SJCRH30 (cell line): Measurements from ENCODE around the gene ARF6. TPM values are rescaled to one million over a fixed set of nuclear protein-coding genes. Genes with fewer than 3 reads are reported as not detected.
"Not testable (repeated sequence)": the region's sequence is repeated elsewhere in the genome, so short reads cannot be mapped to it uniquely, and the experiment has no call there.

Source experiments
- DNase-seq, 2 experiments: peaks; one replicate each; pipeline ENCODE4 v3.0.0-alpha.2; 2015 to 2020
- H3K27ac ChIP-seq: fragments of 250-450 bp; sonication (Bioruptor Pico); 2 replicates; pipeline ENCODE4 v1.5.1; 2020; ENCODE audit warnings: mild to moderate bottlenecking, moderate library complexity
- H3K27me3 ChIP-seq: fragments of 250-450 bp; sonication (Bioruptor Pico); 2 replicates; pipeline ENCODE4 v1.5.1; 2020; ENCODE audit warnings: mild to moderate bottlenecking, moderate library complexity
- H3K36me3 ChIP-seq: fragments of 250-450 bp; sonication (Bioruptor Pico); 2 replicates; pipeline ENCODE4 v1.5.1; 2020; ENCODE audit warnings: mild to moderate bottlenecking, moderate library complexity
- H3K4me1 ChIP-seq: fragments of 250-450 bp; sonication (Bioruptor Pico); 2 replicates; pipeline ENCODE4 v1.5.1; 2020; ENCODE audit warnings: mild to moderate bottlenecking, moderate library complexity
- H3K4me3 ChIP-seq: fragments of 250-450 bp; sonication (Bioruptor Pico); 2 replicates; pipeline ENCODE4 v1.5.1; 2020; ENCODE audit warnings: mild to moderate bottlenecking, moderate library complexity
- H3K9me3 ChIP-seq: fragments of 250-450 bp; sonication (Bioruptor Pico); replicated peaks from 2 replicates; pipeline ENCODE4 v1.5.1; 2020; ENCODE audit warnings: mild to moderate bottlenecking, moderate library complexity
- total RNA-seq: library from RNA; depleted of rRNA; stranded (reverse); fragments of >200 nt; shearing (Covaris generic); gene quantifications from 2 replicates; pipeline ENCODE4 v1.2.3, GENCODE V29; 2014

The ARF6 gene
- total RNA-seq, 1 experiment from 2014 or later: 35.7 TPM

- H3K4me1 ChIP-seq: peaks cover 5% of the 10 kb centered on the region; the same call in 1 of the 2 replicates
- peaks cover 20% of the 10 kb centered on the region for H3K36me3 ChIP-seq
- DNase-seq: peak; percentile 57 to 78
- peak overlapping the region; percentile 90 for H3K27ac ChIP-seq
- peak overlapping the region; percentile 93 for H3K4me3 ChIP-seq
- no peaks in the 10 kb centered on the region for H3K27me3 ChIP-seq
- no peaks in the 10 kb centered on the region for H3K9me3 ChIP-seq
Observed at GRCh38 chr14:49892301-49892635, 614 bp upstream of the ARF6 start.

- H3K9me3 ChIP-seq: no peaks in the 10 kb centered on the region
- peak overlapping the region; percentile 93 for H3K4me3 ChIP-seq
- peak overlapping the region; percentile 90 for H3K27ac ChIP-seq
- peak; percentile 12 to 25 for DNase-seq
- H3K4me1 ChIP-seq: peaks cover 5% of the 10 kb centered on the region; the same call in 1 of the 2 replicates
- H3K27me3 ChIP-seq: no peaks in the 10 kb centered on the region
- H3K36me3 ChIP-seq: peaks cover 22% of the 10 kb centered on the region
Observed at GRCh38 chr14:49893309-49894213, 679 bp downstream of the ARF6 start.

GRCh38 chr14:49894214-49895107 lies 1.6 kb downstream of the ARF6 start:
- not testable (repeated sequence) for H3K9me3 ChIP-seq, DNase-seq, H3K4me1 ChIP-seq, H3K27ac ChIP-seq, H3K27me3 ChIP-seq
- peak overlapping the region; percentile 93 for H3K4me3 ChIP-seq
- peaks cover 23% of the 10 kb centered on the region for H3K36me3 ChIP-seq

GRCh38 chr14:49895480-49895879 lies 2.6 kb downstream of the ARF6 start:
- H3K9me3 ChIP-seq: no peaks in the 10 kb centered on the region
- no peaks in the 10 kb centered on the region for H3K27me3 ChIP-seq
- H3K36me3 ChIP-seq: peaks cover 24% of the 10 kb centered on the region
- H3K27ac ChIP-seq: no peak overlapping the region
- H3K4me1 ChIP-seq: peaks cover 5% of the 10 kb centered on the region; the same call in 1 of the 2 replicates
- DNase-seq: no peak
- H3K4me3 ChIP-seq: peak overlapping the region; percentile 93

- H3K27me3 ChIP-seq, DNase-seq, H3K4me3 ChIP-seq, H3K27ac ChIP-seq, H3K9me3 ChIP-seq, H3K4me1 ChIP-seq: not testable (repeated sequence)
- peaks cover 24% of the 10 kb centered on the region for H3K36me3 ChIP-seq
Observed at GRCh38 chr14:49896272-49896671, 3.4 kb downstream of the ARF6 start.

- no peak overlapping the region for H3K27ac ChIP-seq
- peaks cover 24% of the 10 kb centered on the region for H3K36me3 ChIP-seq
Observed at GRCh38 chr14:49896966-49897365, 4.1 kb downstream of the ARF6 start.

GRCh38 chr14:49897414-49897813 lies 4.5 kb downstream of the ARF6 start:
- Histone ChIP-seq H3K9me3 (no peaks in the 10 kb centered on the region), H3K27ac (no peak overlapping the region), H3K36me3 (peaks cover 24% of the 10 kb centered on the region), H3K4me1 (no peaks in the 10 kb centered on the region), H3K27me3 (no peaks in the 10 kb centered on the region), H3K4me3 (no peak overlapping the region)
- no peak for DNase-seq

More at GRCh38 chr14:49896966-49897365, 4.1 kb downstream of the ARF6 start:
- H3K4me3 ChIP-seq: no peak overlapping the region
- no peaks in the 10 kb centered on the region for H3K4me1 ChIP-seq
- H3K9me3 ChIP-seq: no peaks in the 10 kb centered on the region
- H3K27me3 ChIP-seq: no peaks in the 10 kb centered on the region
- no peak for DNase-seq

- Histone ChIP-seq H3K27me3 (no peaks in the 10 kb centered on the region), H3K4me1 (no peaks in the 10 kb centered on the region), H3K9me3 (no peaks in the 10 kb centered on the region), H3K36me3 (peaks cover 24% of the 10 kb centered on the region), H3K4me3 (no peak overlapping the region), H3K27ac (no peak overlapping the region)
- DNase-seq: no peak
Observed at GRCh38 chr14:49897965-49898364, 5.1 kb downstream of the ARF6 start.

GRCh38 chr14:49898485-49898884 lies 5.6 kb downstream of the ARF6 start:
- no peaks in the 10 kb centered on the region for H3K4me1 ChIP-seq
- no peak overlapping the region for H3K4me3 ChIP-seq
- H3K36me3 ChIP-seq: peaks cover 24% of the 10 kb centered on the region
- no peaks in the 10 kb centered on the region for H3K9me3 ChIP-seq
- no peak for DNase-seq
- no peak overlapping the region for H3K27ac ChIP-seq
- H3K27me3 ChIP-seq: no peaks in the 10 kb centered on the region

- no peaks in the 10 kb centered on the region for H3K9me3 ChIP-seq
- DNase-seq: no peak
- H3K4me1 ChIP-seq: no peaks in the 10 kb centered on the region
- no peak overlapping the region for H3K4me3 ChIP-seq
- no peak overlapping the region for H3K27ac ChIP-seq
- H3K36me3 ChIP-seq: peaks cover 10% of the 10 kb centered on the region
- H3K27me3 ChIP-seq: no peaks in the 10 kb centered on the region
Observed at GRCh38 chr14:49900973-49901372, 8.1 kb downstream of the ARF6 start.

GRCh38 chr14:49902679-49903246 lies 9.9 kb downstream of the ARF6 start:
- not testable (repeated sequence) for H3K4me1 ChIP-seq, H3K36me3 ChIP-seq, DNase-seq, H3K9me3 ChIP-seq, H3K27ac ChIP-seq, H3K4me3 ChIP-seq, H3K27me3 ChIP-seq

GRCh38 chr14:49904270-49904669 lies 11.4 kb downstream of the ARF6 start:
- Histone ChIP-seq H3K4me1 (0 out of 2 replicates have a peak, but pooled peaks cover 5% of the 10 kb centered on the region), H3K9me3 (no peaks in the 10 kb centered on the region), H3K27me3 (no peaks in the 10 kb centered on the region), H3K36me3 (0 out of 2 replicates have a peak, but pooled peaks cover 2% of the 10 kb centered on the region), H3K4me3 (no peak overlapping the region), H3K27ac (no peak overlapping the region)
- no peak for DNase-seq

- Histone ChIP-seq H3K4me3 (no peak overlapping the region), H3K9me3 (no peaks in the 10 kb centered on the region), H3K27me3 (no peaks in the 10 kb centered on the region), H3K36me3 (no peaks in the 10 kb centered on the region), H3K27ac (no peak overlapping the region), H3K4me1 (0 out of 2 replicates have a peak, but pooled peaks cover 5% of the 10 kb centered on the region)
- DNase-seq: no peak
Observed at GRCh38 chr14:49905989-49906388, 13.1 kb downstream of the ARF6 start.

- Histone ChIP-seq H3K4me3 (no peak overlapping the region), H3K4me1 (0 out of 2 replicates have a peak, but pooled peaks cover 5% of the 10 kb centered on the region), H3K36me3 (no peaks in the 10 kb centered on the region), H3K27me3 (no peaks in the 10 kb centered on the region), H3K9me3 (no peaks in the 10 kb centered on the region), H3K27ac (no peak overlapping the region)
- no peak for DNase-seq
Observed at GRCh38 chr14:49907186-49907585, 14.3 kb downstream of the ARF6 start.

- no peak for DNase-seq
- Histone ChIP-seq H3K27me3 (no peaks in the 10 kb centered on the region), H3K9me3 (no peaks in the 10 kb centered on the region), H3K36me3 (no peaks in the 10 kb centered on the region), H3K27ac (no peak overlapping the region), H3K4me3 (no peak overlapping the region), H3K4me1 (0 out of 2 replicates have a peak, but pooled peaks cover 5% of the 10 kb centered on the region)
Observed at GRCh38 chr14:49908433-49908782, 15.5 kb downstream of the ARF6 start.
